CD4-positive, alpha-beta T cell treated with Interleukin-4 for 1 hour (primary cell): ENCODE results near the gene CD226.
"Not testable (repeated sequence)": the region's sequence is repeated elsewhere in the genome, so short reads cannot be mapped to it uniquely, and the experiment has no call there.

Source experiments
- DNase-seq, 2 donors: peaks; one replicate each; pipeline ENCODE4 v3.0.0-alpha.2; 2020 to 2022

The CD226 gene

GRCh38 chr18:69865776-69866175, 81.9 kb downstream of the CD226 start:
- DNase-seq: no peak

GRCh38 chr18:69864802-69865201, 82.9 kb downstream of the CD226 start:
- not testable (repeated sequence) for DNase-seq

- DNase-seq: no peak
Measured at GRCh38 chr18:69858897-69859296, 88.8 kb downstream of the CD226 start.

- no peak for DNase-seq
Measured at GRCh38 chr18:69854455-69854854, 93.2 kb downstream of the CD226 start.

GRCh38 chr18:69853051-69853450, 94.6 kb downstream of the CD226 start:
- no peak for DNase-seq

- DNase-seq: no peak
Measured at GRCh38 chr18:69845593-69846506, 101.8 kb downstream of the CD226 start.

GRCh38 chr18:69844656-69845055, 103.0 kb downstream of the CD226 start:
- DNase-seq: no peak

- no peak for DNase-seq
Measured at GRCh38 chr18:69843015-69843414, 104.7 kb downstream of the CD226 start.

GRCh38 chr18:69841117-69841516, 106.6 kb downstream of the CD226 start:
- no peak for DNase-seq

GRCh38 chr18:69840445-69840844, 107.2 kb downstream of the CD226 start:
- no peak for DNase-seq

- DNase-seq: no peak
Measured at GRCh38 chr18:69840001-69840400, 107.7 kb downstream of the CD226 start.

- no peak for DNase-seq
Measured at GRCh38 chr18:69839497-69839896, 108.2 kb downstream of the CD226 start.

GRCh38 chr18:69838620-69839411, 108.9 kb downstream of the CD226 start:
- DNase-seq: no peak

- DNase-seq: no peak
Measured at GRCh38 chr18:69838003-69838402, 109.7 kb downstream of the CD226 start.

GRCh38 chr18:69834980-69835379, 112.7 kb downstream of the CD226 start:
- not testable (repeated sequence) for DNase-seq

GRCh38 chr18:69830189-69830588, 117.5 kb downstream of the CD226 start:
- DNase-seq: no peak

- DNase-seq: no peak
Measured at GRCh38 chr18:69820538-69820937, 127.1 kb downstream of the CD226 start.

GRCh38 chr18:69819460-69819859, 128.2 kb downstream of the CD226 start:
- no peak for DNase-seq

- no peak for DNase-seq
Measured at GRCh38 chr18:69817335-69817940, 130.2 kb downstream of the CD226 start.

- DNase-seq: no peak
Measured at GRCh38 chr18:69814861-69815385, 132.8 kb downstream of the CD226 start.

- DNase-seq: no peak
Measured at GRCh38 chr18:69813559-69813958, 134.1 kb downstream of the CD226 start.

GRCh38 chr18:69808399-69808798, 139.3 kb downstream of the CD226 start:
- no peak for DNase-seq
